Thoracic aorta (tissue), 2 donors: Measurements from ENCODE around the gene DR1. TPM values are rescaled to one million over a fixed set of nuclear protein-coding genes. Genes with fewer than 3 reads are reported as not detected.
"Not testable (repeated sequence)": the region's sequence is repeated elsewhere in the genome, so short reads cannot be mapped to it uniquely, and the experiment has no call there.

ENCODE experiments used
- ATAC-seq: fragments of 150-250 bp; one replicate; pipeline ENCODE4 v1.8.0; 2017; ENCODE audit warnings: low read depth; ENCODE audit not compliant: insufficient number of reproducible peaks, low FRiP score
- DNase-seq: peaks from one replicate; pipeline ENCODE4 v3.0.0-alpha.2; 2020; ENCODE audit warnings: low spot score
- H3K27ac ChIP-seq, 2 donors: fragments of 200-600 bp; sonication (generic); 1 replicate in 1 of 2; 2 replicates in 1 of 2; pipeline ENCODE4 v1.5.1; 2016; ENCODE audit warnings: mild to moderate bottlenecking in 2 of 2, moderate library complexity in 2 of 2
- H3K27me3 ChIP-seq: fragments of 200-600 bp; sonication (generic); replicated peaks from 2 replicates; pipeline ENCODE4 v1.6.0; 2016; ENCODE audit warnings: mild to moderate bottlenecking; ENCODE audit not compliant: insufficient read depth
- H3K36me3 ChIP-seq: fragments of 200-600 bp; sonication (generic); one replicate; pipeline ENCODE4 v1.5.1; 2016
- H3K4me1 ChIP-seq, 2 donors: fragments of 200-600 bp; sonication (generic); 1 replicate in 1 of 2; 2 replicates in 1 of 2; pipeline versions ENCODE4 v1.5.1 to v1.6.0; 2016; ENCODE audit warnings: low read depth in 2 of 2, mild to moderate bottlenecking in 1 of 2; ENCODE audit not compliant: control insufficient read depth in 1 of 2
- H3K4me3 ChIP-seq: fragments of 200-600 bp; sonication (generic); 2 replicates; pipeline ENCODE4 v1.5.1; 2016; ENCODE audit warnings: mild to moderate bottlenecking
- H3K9me3 ChIP-seq: fragments of 200-600 bp; sonication (generic); 2 replicates; pipeline ENCODE4 v1.5.1; 2016
- total RNA-seq, 2 donors: library from RNA; depleted of rRNA; stranded (reverse); fragments of >200 nt; gene quantifications; one replicate each; pipeline versions ENCODE4 v1.1.0 to v1.2.3, GENCODE V29; 2016
- TF ChIP-seq, protein P1 (sequence below): fragments of 200-600 bp; sonication (generic); IDR thresholded peaks from one replicate; pipeline ENCODE4 v1.5.1; 2019; ENCODE audit warnings: antibody characterized with exemption

Gene DR1
- total RNA-seq, 2 donors from 2014 or later = 13.8 to 33.2 TPM

DNA sequence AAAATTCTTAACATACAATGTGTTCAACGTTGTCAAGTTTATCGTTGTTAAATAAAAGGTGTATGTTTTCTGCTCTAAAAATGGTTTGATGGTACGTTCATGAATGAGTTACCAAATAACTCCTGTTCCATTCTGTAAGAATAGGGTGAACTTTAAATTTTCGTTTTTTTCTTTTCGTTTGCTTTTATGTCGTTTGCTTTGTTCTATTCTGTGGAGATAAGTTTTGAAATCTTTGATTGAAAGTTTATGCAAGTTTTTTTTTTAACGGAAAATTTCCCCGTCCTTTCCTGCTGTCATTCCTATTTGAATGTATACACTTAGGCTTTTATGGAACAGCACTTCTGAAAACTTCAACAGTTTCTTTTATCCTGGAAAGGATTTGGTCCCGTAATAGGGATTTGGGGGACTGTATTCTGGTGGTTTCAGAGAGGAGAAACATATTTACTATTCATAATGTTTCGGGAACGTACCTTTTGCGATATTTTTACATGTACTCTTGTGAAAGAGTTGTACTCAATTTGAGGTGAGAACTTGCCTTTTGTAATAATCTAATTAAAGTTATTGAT lies 1.7 kb downstream of the DR1 start:
- Histone ChIP-seq H3K4me1 (peaks cover 35 to 40% of the 10 kb centered on the region in 2 donors), H3K27me3 (no peaks in the 10 kb centered on the region), H3K36me3 (no peaks in the 10 kb centered on the region), H3K27ac (peak overlapping the region in 1 of 2 donors; percentile 91), H3K9me3 (no peaks in the 10 kb centered on the region), H3K4me3 (peak overlapping the region; percentile 98)
- TF ChIP-seq, protein P1, sequence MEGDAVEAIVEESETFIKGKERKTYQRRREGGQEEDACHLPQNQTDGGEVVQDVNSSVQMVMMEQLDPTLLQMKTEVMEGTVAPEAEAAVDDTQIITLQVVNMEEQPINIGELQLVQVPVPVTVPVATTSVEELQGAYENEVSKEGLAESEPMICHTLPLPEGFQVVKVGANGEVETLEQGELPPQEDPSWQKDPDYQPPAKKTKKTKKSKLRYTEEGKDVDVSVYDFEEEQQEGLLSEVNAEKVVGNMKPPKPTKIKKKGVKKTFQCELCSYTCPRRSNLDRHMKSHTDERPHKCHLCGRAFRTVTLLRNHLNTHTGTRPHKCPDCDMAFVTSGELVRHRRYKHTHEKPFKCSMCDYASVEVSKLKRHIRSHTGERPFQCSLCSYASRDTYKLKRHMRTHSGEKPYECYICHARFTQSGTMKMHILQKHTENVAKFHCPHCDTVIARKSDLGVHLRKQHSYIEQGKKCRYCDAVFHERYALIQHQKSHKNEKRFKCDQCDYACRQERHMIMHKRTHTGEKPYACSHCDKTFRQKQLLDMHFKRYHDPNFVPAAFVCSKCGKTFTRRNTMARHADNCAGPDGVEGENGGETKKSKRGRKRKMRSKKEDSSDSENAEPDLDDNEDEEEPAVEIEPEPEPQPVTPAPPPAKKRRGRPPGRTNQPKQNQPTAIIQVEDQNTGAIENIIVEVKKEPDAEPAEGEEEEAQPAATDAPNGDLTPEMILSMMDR = no peak
- ATAC-seq (no peak), DNase-seq (no peak)

GRCh38 chr1:93348104-93348728 lies 2.5 kb downstream of the DR1 start:
- peak overlapping the region; percentile 98 for H3K4me3 ChIP-seq
- no peak for ATAC-seq
- H3K27me3 ChIP-seq = no peaks in the 10 kb centered on the region
- no peak for DNase-seq
- H3K9me3 ChIP-seq = no peaks in the 10 kb centered on the region
- H3K4me1 ChIP-seq = peaks cover 38 to 48% of the 10 kb centered on the region in 2 donors
- TF ChIP-seq, protein P1 = no peak
- no peak overlapping the region for H3K27ac ChIP-seq
- no peaks in the 10 kb centered on the region for H3K36me3 ChIP-seq

- no peak overlapping the region for H3K27ac ChIP-seq
- peaks cover 44 to 61% of the 10 kb centered on the region in 2 donors for H3K4me1 ChIP-seq
- TF ChIP-seq, protein P1 = no peak
- peak overlapping the region; percentile 98 for H3K4me3 ChIP-seq
- no peaks in the 10 kb centered on the region for H3K36me3 ChIP-seq
- no peak for ATAC-seq
- DNase-seq = no peak
- H3K27me3 ChIP-seq = no peaks in the 10 kb centered on the region
- H3K9me3 ChIP-seq = no peaks in the 10 kb centered on the region
Measured at GRCh38 chr1:93349231-93350135, 3.8 kb downstream of the DR1 start.

- no peak for ATAC-seq
- TF ChIP-seq, protein P1 = no peak
- peaks cover 44 to 65% of the 10 kb centered on the region in 2 donors for H3K4me1 ChIP-seq
- H3K9me3 ChIP-seq = no peaks in the 10 kb centered on the region
- no peak overlapping the region for H3K27ac ChIP-seq
- peak overlapping the region; percentile 16 for H3K4me3 ChIP-seq
- no peaks in the 10 kb centered on the region for H3K27me3 ChIP-seq
- no peaks in the 10 kb centered on the region for H3K36me3 ChIP-seq
- no peak for DNase-seq
Measured at GRCh38 chr1:93350322-93350721, 4.6 kb downstream of the DR1 start.

GRCh38 chr1:93350875-93351274 lies 5.2 kb downstream of the DR1 start:
- TF ChIP-seq, protein P1 = no peak
- H3K4me1 ChIP-seq = peaks cover 44 to 65% of the 10 kb centered on the region in 2 donors
- H3K27me3 ChIP-seq = no peaks in the 10 kb centered on the region
- no peak overlapping the region for H3K4me3 ChIP-seq
- ATAC-seq (no peak), DNase-seq (no peak)
- no peak overlapping the region for H3K27ac ChIP-seq
- H3K9me3 ChIP-seq = no peaks in the 10 kb centered on the region
- H3K36me3 ChIP-seq = no peaks in the 10 kb centered on the region

DNA sequence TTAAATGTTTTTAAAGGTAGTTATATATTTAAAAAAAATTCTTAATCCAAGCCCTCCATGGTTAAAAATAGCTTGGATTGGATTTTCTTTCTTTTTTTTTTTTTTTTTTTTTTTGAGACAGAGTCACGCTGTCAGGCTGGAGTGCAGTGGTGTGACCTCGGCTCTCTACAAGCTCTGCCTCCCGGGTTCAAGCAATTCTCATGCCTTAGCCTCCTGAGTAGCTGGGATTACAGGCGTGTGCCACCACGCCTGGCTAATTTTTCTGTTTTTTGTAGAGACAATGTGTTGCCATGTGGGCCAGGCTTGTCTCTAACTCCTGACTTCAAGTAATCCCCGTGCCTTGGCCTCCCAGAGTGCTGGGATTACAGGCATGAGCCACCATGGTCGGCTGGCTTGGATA lies 5.6 kb downstream of the DR1 start:
- H3K27ac ChIP-seq = peak overlapping the region in 1 of 2 donors; percentile 18
- not testable (repeated sequence) for H3K36me3 ChIP-seq, H3K27me3 ChIP-seq, ATAC-seq, DNase-seq, H3K9me3 ChIP-seq
- peaks cover 44 to 65% of the 10 kb centered on the region in 2 donors for H3K4me1 ChIP-seq
- H3K4me3 ChIP-seq = peak overlapping the region; percentile 17
